Urinary bladder (tissue), 4 donors: ENCODE results near the gene PDGFRB. TPM values are rescaled to one million over a fixed set of nuclear protein-coding genes. Genes with fewer than 3 reads are reported as not detected.

Experiments
- DNase-seq: peaks from one replicate; pipeline ENCODE4 v3.0.0-alpha.2; 2015; ENCODE audit errors: extremely low spot score
- H3K27ac ChIP-seq: one replicate; pipeline ENCODE4 v1.5.1; 2013; ENCODE audit warnings: low read depth, mild to moderate bottlenecking, moderate library complexity
- H3K36me3 ChIP-seq: one replicate; pipeline ENCODE4 v1.6.1; 2013; ENCODE audit warnings: mild to moderate bottlenecking, moderate library complexity; ENCODE audit not compliant: insufficient read depth
- H3K4me1 ChIP-seq: one replicate; pipeline ENCODE4 v1.6.1; 2013; ENCODE audit warnings: mild to moderate bottlenecking, moderate library complexity; ENCODE audit not compliant: insufficient read depth
- H3K4me3 ChIP-seq: one replicate; pipeline ENCODE4 v1.5.1; 2013; ENCODE audit warnings: low read depth, low read length
- WGBS: extraction: QIAGEN DNeasy Blood & Tissue Kit; methylation state at CpG from one replicate; pipeline ENCODE4 v1.1.7; 2013; 5-methylcytosine and 5-hydroxymethylcytosine counted together
- polyA plus RNA-seq: library from polyadenylated mRNA; stranded (reverse); fragments of 200-250 nt; gene quantifications from one replicate; pipeline ENCODE4 v1.2.3, GENCODE V29; 2013
- total RNA-seq: library from RNA; depleted of rRNA; stranded (reverse); fragments of >200 nt; gene quantifications from one replicate; pipeline ENCODE4 v1.2.3, GENCODE V29; 2014
- donor health status: healthy with polysubstance abuse.
- donor health status: healthy.

PDGFRB gene
- total and polyA plus RNA-seq, 2 donors: 79.4 to 112 TPM

DNA sequence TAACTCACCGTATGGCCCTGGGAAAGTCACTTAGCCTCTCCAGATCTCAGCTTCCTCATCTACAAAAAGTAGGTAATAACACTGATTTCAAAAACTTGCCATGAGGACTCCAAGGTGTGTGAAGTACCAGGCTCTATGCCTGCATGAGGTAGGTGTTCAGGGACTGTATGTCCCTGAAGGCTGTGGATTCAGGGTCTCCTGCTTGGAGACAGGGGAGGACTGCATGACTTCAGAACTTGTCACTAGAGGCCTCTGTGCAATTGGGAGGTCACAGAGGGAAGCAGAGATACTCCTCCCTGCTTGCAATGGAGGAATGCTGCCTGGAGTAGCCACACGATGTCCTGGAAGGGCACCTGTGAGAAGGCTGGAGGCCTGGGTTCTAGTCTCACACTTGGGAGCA, 2.2 kb downstream of the PDGFRB start:
- no peak overlapping the region for H3K27ac ChIP-seq
- DNase-seq: no peak
- WGBS: 58% methylated on average over 2 of the region's 2 CpGs
- H3K4me3 ChIP-seq: peak overlapping the region; percentile 50
- no peaks in the 10 kb centered on the region for H3K4me1 ChIP-seq
- H3K36me3 ChIP-seq: no peaks in the 10 kb centered on the region

DNA sequence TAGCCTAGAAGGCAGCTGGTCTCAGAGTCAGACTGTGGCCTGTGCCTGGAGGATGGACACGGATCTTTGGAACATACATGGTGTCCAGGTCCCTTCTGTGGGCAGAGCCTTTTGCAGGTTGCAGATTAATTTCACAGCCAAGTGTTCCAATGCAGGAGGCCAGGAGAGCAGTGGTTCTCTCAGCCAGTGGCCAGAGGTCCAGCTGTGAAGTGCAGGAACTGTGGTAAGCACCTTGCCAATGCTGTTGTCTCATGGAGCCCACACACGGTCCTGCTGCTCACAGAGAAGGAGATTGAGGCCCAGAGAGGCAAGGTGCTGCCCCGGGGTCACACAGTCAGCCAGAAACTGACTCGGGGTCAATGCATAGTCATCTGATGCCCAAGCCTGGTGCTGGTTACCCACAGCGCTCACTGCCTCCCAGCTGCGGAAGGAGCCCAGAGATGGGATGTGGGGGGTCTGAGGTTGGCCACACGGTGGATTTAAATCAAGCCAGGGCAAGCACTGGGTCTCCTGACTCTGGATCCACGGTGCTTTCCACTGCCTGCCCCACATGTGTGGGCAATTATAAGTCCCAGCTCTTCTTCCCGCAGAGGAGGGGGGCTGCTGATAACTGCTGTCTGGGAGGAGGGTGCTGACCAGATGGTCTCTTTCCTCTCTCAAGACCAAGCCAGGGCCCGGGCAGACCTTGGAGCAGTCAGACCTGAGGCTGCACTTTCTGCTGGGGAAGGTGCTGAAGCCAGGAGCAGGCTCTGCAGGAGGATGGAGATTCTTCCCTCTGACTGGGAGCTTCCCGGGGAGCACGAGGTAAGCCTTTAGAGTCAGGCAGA, 2.8 kb downstream of the PDGFRB start:
- WGBS: 55% methylated on average over 12 of the region's 12 CpGs
- DNase-seq: no peak
- H3K36me3 ChIP-seq: no peaks in the 10 kb centered on the region
- no peak overlapping the region for H3K4me3 ChIP-seq
- no peaks in the 10 kb centered on the region for H3K4me1 ChIP-seq
- no peak overlapping the region for H3K27ac ChIP-seq

DNA sequence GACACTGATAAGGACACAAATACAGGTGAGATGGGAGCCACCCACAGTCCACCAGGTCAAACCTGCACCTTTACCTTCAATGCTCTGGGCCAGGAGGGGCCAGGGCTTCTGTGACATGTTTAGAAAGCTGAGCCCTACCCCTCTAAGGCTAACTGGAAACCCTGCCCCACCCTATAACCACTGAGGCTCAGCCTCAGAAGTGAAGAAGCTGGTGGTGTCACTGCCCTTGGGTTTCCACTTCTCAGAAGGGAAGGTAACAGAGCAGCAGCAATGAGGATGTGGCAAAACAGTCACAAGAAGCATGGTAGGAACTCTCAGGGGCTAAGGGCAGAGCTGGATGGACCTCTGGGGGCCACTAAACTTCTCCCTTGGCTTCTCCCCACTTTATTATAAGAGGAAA, 6.0 kb downstream of the PDGFRB start:
- Histone ChIP-seq H3K36me3 (no peaks in the 10 kb centered on the region), H3K4me3 (no peak overlapping the region), H3K27ac (no peak overlapping the region), H3K4me1 (no peaks in the 10 kb centered on the region)
- DNase-seq: no peak

DNA sequence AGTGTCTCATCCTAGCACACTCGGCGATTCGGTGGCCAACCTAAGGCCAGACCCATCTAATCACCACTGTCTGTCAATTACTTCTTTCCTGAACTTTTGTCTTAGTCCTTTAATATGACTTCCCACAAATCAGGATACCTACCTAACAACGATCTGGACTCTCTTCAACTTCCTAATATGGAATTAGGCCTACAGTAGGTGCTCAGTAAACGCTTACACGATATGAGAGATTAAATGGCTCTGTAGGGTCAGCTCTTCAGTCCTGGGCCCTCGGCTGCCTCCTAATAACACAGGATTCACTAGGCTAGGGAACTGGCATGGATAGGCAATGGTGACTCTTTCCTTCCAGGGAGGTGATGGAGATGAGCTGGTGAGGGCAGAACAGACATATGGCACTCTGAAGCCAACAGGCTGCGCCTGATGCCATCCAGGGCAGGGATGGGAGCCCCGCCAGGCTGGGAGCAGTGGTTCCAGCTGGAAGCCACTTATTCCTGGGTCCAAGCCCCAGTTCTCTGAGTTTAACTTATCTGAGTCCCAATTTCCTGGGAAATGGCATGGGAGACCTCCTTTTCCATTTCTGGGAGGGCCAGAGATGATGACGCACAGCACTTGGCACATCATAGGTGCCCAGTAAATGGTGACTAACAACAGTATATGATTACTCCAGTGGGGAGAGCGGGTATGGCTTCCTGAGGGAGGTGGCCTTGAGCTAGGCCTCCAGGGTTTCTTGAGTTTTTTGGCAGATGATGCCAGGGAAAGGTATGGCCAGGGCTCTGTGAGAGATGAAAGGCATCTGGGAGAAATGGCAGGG, 7.3 kb downstream of the PDGFRB start:
- Histone ChIP-seq H3K27ac (no peak overlapping the region), H3K4me1 (no peaks in the 10 kb centered on the region), H3K36me3 (no peaks in the 10 kb centered on the region), H3K4me3 (no peak overlapping the region)
- WGBS: 80% methylated on average over 11 of the region's 11 CpGs
- no peak for DNase-seq

DNA sequence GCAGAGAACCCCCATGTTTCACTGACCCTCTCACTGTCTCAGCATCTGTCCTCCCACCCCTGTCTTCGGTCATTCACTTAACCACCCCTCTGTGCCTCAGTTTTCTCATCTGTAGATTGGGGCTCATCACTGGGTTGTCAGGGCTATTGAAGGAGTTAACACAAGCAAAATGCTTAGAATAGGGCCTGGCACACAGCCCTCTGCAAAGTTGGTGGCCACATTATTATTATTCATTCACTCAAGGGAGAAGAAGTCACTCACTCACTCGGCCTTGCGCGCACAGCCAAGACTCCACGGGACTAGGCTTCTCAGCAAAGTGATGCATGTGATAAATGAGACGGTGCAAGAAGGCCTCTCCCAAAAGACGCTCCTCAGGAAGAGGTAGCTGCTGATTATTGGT, 8.0 kb downstream of the PDGFRB start:
- no peak overlapping the region for H3K27ac ChIP-seq
- H3K4me3 ChIP-seq: no peak overlapping the region
- no peak for DNase-seq
- no peaks in the 10 kb centered on the region for H3K36me3 ChIP-seq
- no peaks in the 10 kb centered on the region for H3K4me1 ChIP-seq
- WGBS: 73% methylated on average over 7 of the region's 7 CpGs

DNA sequence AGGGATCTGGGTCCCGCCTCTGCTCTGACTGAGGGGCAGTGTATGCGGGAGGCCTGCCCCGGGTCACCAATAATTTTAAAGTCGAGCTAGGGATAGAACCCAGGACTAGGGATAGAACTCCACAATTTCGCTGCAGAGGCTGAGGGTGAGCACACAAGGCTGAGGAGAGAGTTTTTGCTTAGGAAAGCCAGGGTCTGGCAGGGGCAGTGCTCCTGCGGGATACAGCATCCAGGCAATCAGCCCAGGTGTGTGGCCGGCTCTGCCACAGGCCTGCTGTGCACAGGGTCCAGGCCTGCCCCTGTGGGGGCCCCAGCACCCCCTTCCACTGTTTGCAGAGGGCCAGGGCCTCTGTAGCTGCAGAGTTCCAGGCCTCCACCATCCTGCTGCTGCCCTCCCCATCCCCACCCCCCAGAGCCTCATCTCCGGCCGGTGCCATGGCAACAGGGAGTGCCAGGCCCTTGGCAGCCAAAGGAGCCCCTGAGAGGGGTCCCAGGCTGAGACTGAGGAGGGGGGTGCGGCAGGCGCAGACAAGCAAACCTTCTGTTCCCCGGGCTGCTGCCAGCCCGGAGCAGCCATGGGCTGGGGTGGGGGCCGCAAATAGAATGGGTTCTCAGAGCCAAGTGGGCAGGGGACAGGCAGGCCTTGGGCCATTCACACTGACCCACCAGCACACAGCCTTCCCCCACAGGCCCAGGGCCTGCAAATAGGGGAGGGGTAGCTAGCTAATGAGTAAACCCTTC, 8.6 kb downstream of the PDGFRB start:
- no peak overlapping the region for H3K27ac ChIP-seq
- no peak for DNase-seq
- no peaks in the 10 kb centered on the region for H3K4me1 ChIP-seq
- no peak overlapping the region for H3K4me3 ChIP-seq
- H3K36me3 ChIP-seq: no peaks in the 10 kb centered on the region
- WGBS: 76% methylated on average over 14 of the region's 14 CpGs

DNA sequence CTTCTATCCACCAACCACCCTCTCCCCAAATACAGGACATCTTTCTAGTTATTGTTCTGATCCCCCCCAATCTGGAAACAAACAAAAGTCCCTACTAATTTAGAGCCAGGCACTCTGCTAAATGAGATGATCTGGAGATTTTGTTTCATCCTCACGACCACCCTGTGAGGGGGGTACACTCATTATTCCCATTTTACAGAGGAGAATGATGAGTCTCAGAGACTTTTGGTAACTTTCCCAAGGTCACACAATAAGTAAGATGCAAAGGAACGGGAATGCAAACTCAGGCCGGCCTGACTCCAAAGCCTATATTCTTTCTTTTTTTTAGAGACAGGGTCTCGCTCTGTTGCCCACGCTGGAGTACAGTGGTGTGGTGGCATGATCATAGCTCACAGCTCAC, 9.4 kb downstream of the PDGFRB start:
- no peak overlapping the region for H3K4me3 ChIP-seq
- no peaks in the 10 kb centered on the region for H3K36me3 ChIP-seq
- no peak overlapping the region for H3K27ac ChIP-seq
- WGBS: 89% methylated on average over 5 of the region's 5 CpGs
- no peaks in the 10 kb centered on the region for H3K4me1 ChIP-seq
- no peak for DNase-seq

DNA sequence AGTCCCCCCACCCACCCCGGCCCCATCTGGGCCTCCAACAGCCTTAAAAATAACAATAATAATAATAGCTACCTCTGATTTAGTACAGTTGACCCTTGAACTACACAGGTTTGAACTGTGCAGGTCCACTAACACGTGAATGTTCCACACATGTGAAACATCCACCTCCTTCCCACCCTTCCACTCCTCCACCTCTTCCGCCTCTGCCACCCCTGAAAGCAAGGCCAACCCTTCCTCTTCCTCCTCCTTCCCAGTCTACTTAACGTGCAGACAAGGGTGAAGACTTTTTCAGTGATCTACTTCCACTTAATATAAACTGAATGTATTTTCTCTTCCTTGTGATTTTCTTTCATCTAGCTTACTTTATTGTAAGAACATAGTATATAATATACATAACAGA, 10.8 kb downstream of the PDGFRB start:
- WGBS: 46% methylated on average over 4 of the region's 4 CpGs
- no peaks in the 10 kb centered on the region for H3K4me1 ChIP-seq
- H3K4me3 ChIP-seq: no peak overlapping the region
- H3K36me3 ChIP-seq: no peaks in the 10 kb centered on the region
- H3K27ac ChIP-seq: peak overlapping the region; percentile 30
- DNase-seq: no peak

DNA sequence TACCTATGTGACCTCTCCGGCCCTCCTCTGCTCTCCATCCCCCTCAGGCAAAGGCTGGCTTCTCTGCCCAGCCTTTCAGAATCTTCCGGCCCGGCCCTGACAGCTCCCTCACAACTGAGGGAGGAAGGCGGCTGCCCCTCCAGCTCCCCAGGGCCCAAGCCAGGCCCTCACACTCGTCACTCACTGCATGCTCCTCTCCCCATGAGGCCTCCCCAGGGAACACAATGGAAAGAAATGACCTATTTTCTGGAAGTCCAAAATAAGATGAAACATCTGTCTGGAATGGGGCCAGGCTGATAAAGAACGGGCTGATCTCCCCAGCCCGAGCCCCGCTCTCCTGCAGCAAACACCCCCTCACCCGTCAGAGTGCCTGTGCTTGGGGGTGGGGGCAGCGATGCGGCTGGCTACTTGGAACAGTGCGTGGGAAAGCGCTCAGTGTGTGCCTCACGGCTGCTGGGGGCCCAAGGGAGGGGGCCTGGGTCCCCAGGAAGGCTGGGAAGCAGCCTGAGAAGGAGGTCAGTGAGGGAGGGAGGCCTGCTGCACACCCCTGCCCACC, 11.3 kb downstream of the PDGFRB start:
- no peaks in the 10 kb centered on the region for H3K4me1 ChIP-seq
- no peaks in the 10 kb centered on the region for H3K36me3 ChIP-seq
- H3K4me3 ChIP-seq: no peak overlapping the region
- peak overlapping the region; percentile 84 for H3K27ac ChIP-seq
- WGBS: 31% methylated on average over 14 of the region's 14 CpGs
- peak; percentile 76 for DNase-seq

DNA sequence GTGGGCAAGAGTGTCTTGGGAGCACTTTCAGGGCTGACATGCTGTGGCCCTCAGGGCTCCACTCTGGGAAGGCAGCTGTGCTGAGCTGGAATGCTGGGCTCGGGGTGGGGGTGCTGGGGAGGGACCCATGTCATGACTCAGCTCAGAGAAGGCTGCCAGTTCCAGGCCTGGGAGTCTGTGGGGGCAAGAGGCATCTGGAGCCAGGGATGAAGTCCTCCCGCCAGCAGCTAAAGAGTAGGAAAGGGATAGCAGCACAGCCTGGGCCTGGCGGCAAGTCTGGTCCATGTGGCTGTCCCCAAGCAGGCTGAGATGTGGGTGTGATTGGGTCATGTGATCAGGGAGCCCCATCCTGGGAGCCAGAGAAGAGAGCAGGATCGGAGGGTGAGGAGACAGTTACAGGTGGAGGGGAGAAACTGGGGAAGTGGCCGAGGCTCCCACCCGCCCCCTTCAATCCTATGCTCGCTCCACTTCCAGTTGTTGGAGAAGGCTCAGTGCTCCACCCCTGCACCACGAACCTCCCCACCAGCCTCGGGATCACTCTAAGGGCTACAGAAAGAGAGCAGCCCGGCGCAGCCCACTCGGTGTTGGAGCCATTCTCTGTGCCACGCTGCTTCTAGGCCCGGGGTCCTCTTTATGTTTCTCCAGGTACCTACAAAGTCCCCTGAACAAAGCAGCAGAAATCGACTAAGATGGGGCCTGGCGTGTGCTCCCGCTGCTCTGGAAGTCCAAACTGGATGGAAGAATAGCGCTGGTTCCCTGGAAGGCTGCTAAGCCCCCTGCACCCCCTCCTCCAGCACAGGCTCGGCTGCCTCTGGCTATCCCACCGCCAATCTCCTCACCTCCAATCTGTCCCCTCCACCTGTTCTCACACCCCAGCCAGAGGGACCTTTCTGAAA, 12.0 kb downstream of the PDGFRB start:
- WGBS: 38% methylated on average over 20 of the region's 20 CpGs

DNA sequence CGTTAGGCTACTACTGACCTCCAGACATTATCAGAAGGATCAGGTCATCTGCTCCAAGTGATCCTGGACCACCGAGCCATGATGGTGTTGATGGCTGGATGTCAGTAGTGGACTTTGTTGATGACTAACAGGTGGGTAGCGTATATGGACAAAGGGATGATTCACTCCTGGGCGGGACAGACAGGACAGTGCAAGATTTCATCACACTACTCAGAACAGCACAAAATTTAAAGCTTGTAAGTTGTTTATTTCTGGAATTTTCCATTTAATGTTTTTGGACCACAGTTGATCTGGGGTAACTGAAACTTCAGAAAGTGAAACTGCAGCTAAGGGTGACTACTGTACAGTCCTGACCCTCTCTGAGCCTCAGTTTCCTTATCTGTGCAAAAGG, 12.7 kb downstream of the PDGFRB start:
- WGBS: 27% methylated on average over 4 of the region's 4 CpGs
- DNase-seq: no peak
- Histone ChIP-seq H3K4me1 (no peaks in the 10 kb centered on the region), H3K4me3 (no peak overlapping the region), H3K36me3 (no peaks in the 10 kb centered on the region), H3K27ac (no peak overlapping the region)

More for the DNA sequence above, 12.0 kb downstream of the PDGFRB start:
- Histone ChIP-seq H3K36me3 (no peaks in the 10 kb centered on the region), H3K27ac (peak overlapping the region; percentile 84), H3K4me1 (no peaks in the 10 kb centered on the region), H3K4me3 (no peak overlapping the region)
- DNase-seq: no peak

DNA sequence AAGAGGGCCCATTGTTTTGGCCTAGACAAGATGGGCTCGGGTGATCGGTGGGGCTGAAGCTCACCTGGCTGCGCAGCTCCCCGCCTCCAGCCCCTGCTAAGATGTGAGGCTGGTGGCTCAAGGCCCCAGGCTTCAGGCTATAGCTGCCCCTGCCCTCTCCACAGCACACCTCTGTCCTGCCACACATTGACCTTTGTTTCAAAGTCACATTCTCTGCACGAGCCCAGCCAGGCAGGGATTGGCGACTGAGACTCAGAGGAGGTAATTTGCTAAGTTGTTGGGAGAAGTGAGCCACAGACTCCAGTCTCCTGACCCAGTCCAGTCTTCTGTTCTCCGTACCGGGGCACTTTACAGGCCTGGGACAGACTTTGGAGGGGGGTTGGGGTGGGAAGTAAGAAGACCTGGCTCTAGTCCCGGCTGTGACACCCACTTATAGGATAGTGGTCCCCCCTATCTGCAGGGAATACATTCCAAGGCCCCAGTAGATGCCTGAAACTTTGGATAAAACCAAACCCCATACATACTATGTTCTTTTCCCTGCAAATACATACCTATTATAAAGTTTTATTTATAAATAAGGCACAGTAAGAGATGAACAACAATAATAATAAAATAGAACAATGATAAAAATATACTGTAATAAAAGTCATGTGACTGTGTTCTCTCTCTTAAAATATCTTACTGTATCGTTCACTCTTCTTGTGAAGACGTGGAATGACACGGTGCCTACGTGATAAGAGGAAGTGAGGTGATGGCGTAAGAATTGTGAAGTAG, 13.3 kb downstream of the PDGFRB start:
- Histone ChIP-seq H3K4me1 (no peaks in the 10 kb centered on the region), H3K36me3 (no peaks in the 10 kb centered on the region), H3K27ac (peak overlapping the region; percentile 38), H3K4me3 (no peak overlapping the region)
- DNase-seq: no peak
- WGBS: 63% methylated on average over 14 of the region's 14 CpGs
